HCT116 (cell line): ENCODE results near the gene LINGO1.

Source experiments
- ATF3 ChIP-seq: IDR thresholded peaks from 2 replicates; pipeline ENCODE4 v1.6.1; 2012
- EGR1 ChIP-seq: IDR thresholded peaks from 2 replicates; pipeline ENCODE4 v1.6.1; 2012; ENCODE audit warnings: low read depth
- EZH2 ChIP-seq: fragments of 200-600 bp; sonication (generic); IDR thresholded peaks from 2 replicates; pipeline ENCODE4 v1.6.1; 2017; ENCODE audit warnings: antibody characterized with exemption, mixed run types
- EZH2phosphoT487 ChIP-seq: fragments of 200-600 bp; IDR thresholded peaks from 2 replicates; pipeline ENCODE4 v1.6.1; 2018; ENCODE audit warnings: antibody characterized with exemption, borderline replicate concordance
- POLR2A ChIP-seq: IDR thresholded peaks from 2 replicates; pipeline ENCODE4 v1.7.0; 2011; ENCODE audit warnings: borderline replicate concordance; ENCODE audit not compliant: insufficient read depth, insufficient read length; ENCODE audit errors: extremely low read depth
- POLR2AphosphoS5 ChIP-seq: IDR thresholded peaks from 2 replicates; pipeline ENCODE4 v1.6.1; 2011; ENCODE audit warnings: mild to moderate bottlenecking, low read depth, low read length, moderate library complexity
- RAD21 ChIP-seq: IDR thresholded peaks from 2 replicates; pipeline ENCODE4 v1.6.1; 2012; ENCODE audit warnings: low read depth, mild to moderate bottlenecking
- SIN3A ChIP-seq: IDR thresholded peaks from 2 replicates; pipeline ENCODE4 v1.6.1; 2012; ENCODE audit warnings: low read depth
- TCF7L2 ChIP-seq: IDR thresholded peaks from 2 replicates; pipeline ENCODE4 v1.7.0; 2011; ENCODE audit warnings: borderline replicate concordance, inconsistent platforms; ENCODE audit not compliant: insufficient read depth, insufficient read length; ENCODE audit errors: extremely low read depth
- YY1 ChIP-seq: IDR thresholded peaks from 2 replicates; pipeline ENCODE4 v1.6.1; 2011; ENCODE audit warnings: low read length, low read depth, moderate library complexity, mild to moderate bottlenecking; ENCODE audit not compliant: insufficient replicate concordance; ENCODE audit errors: extremely low read depth
- ZBTB33 ChIP-seq: IDR thresholded peaks from 2 replicates; pipeline ENCODE4 v1.6.1; 2011; ENCODE audit warnings: mild to moderate bottlenecking, low read length, moderate library complexity; ENCODE audit not compliant: insufficient replicate concordance; ENCODE audit errors: extremely low read depth
- ZFX ChIP-seq: fragments of 450-650 bp; IDR thresholded peaks from 2 replicates; pipeline ENCODE4 v1.6.1; 2017
- TF ChIP-seq, protein P1 (sequence below), 3 experiments: fragments of 200-600 bp in 1 of 3; sonication (generic) in 1 of 3; IDR thresholded peaks in 2 of 3; conservative IDR thresholded peaks in 1 of 3; 2 replicates each; pipeline ENCODE4 v1.5.1; 2012 to 2017; ENCODE audit warnings: low read depth in 2 of 3, low read length in 2 of 3, antibody characterized with exemption in 1 of 3, borderline replicate concordance in 1 of 3, control low read depth in 1 of 3, mild to moderate bottlenecking in 1 of 3, mixed read lengths in 1 of 3, mixed run types in 1 of 3, moderate library complexity in 1 of 3; ENCODE audit not compliant: insufficient read depth in 1 of 3

DNA sequence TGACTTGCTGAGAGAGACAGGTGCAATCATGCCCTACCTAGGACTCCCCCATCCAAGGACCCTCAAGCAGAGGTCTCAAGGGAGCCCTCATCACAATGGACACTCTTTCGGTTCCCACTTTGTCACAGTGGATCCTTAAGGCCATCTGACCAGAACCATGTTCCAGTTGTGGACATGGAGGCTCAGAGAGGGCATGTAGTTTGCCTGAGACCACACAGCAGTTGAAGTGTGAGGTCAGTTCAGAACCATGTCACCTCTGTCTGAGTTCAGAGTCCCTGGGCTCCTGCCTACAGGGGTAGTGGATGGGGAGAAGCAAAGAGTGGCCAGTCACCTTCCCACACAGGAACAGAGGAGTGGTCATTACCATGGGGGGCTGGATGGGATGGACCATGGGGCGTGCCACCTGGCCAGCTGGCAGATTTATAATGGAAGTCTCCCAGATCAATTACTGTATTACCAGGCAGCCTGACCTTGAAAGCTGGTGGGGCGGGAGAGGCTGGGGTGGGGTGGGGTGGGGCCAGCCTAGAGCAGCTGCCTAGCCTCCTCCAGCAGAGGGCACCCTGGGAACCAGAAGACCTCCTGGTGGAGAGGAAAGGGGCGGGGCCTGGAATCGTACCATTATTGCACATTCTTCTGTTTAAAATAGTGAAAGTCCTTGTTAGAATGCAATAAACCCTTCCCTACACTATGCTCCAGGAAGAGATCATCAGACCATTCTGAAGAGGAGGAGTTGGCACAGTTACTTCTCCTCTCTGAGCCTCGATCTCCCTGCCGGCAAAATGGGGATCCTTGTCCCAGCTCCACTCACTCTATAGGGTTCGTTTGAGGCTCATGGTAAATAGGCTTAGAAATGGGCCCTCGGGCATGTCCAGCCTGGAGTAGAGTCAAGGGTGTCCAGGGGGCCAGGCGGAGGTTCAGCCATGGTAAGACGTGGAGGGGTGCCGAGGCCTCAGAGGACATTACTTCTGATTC, 26.9 kb upstream of the LINGO1 start:
- no peak for TF ChIP-seq SIN3A
- TF ChIP-seq POLR2A: no peak
- no peak for TF ChIP-seq EZH2phosphoT487
- no peak for TF ChIP-seq POLR2AphosphoS5
- TF ChIP-seq, protein P1, sequence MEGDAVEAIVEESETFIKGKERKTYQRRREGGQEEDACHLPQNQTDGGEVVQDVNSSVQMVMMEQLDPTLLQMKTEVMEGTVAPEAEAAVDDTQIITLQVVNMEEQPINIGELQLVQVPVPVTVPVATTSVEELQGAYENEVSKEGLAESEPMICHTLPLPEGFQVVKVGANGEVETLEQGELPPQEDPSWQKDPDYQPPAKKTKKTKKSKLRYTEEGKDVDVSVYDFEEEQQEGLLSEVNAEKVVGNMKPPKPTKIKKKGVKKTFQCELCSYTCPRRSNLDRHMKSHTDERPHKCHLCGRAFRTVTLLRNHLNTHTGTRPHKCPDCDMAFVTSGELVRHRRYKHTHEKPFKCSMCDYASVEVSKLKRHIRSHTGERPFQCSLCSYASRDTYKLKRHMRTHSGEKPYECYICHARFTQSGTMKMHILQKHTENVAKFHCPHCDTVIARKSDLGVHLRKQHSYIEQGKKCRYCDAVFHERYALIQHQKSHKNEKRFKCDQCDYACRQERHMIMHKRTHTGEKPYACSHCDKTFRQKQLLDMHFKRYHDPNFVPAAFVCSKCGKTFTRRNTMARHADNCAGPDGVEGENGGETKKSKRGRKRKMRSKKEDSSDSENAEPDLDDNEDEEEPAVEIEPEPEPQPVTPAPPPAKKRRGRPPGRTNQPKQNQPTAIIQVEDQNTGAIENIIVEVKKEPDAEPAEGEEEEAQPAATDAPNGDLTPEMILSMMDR (IDR thresholded peaks at IDR 0.05 in 2 of 3, conservative IDR thresholded peaks at IDR 0.05 in 1 of 3; ENCODE audit: borderline replicate concordance in 1 of 3, insufficient read depth in 1 of 3, low read depth in 2 of 3, low read length in 2 of 3): peak; percentile 46 to 61 (median 56); a peak in 5 of 6 replicates
- TF ChIP-seq EZH2: no peak
- no peak for TF ChIP-seq ATF3
- no peak for TF ChIP-seq ZFX
- no peak for TF ChIP-seq ZBTB33
- peak; percentile 50 for TF ChIP-seq RAD21
- no peak for TF ChIP-seq TCF7L2
- TF ChIP-seq EGR1: no peak
- TF ChIP-seq YY1: no peak
